SKM-1 (cell line): ENCODE data around the gene TIMM23B.
"Not testable (repeated sequence)": the region's sequence is repeated elsewhere in the genome, so short reads cannot be mapped to it uniquely, and the experiment has no call there.

ENCODE experiments used
- DNase-seq: peaks from one replicate; lab custom pipeline; 2025; ENCODE audit not compliant: unreplicated experiment; lab: John Stamatoyannopoulos, UW

Gene TIMM23B, protein sequence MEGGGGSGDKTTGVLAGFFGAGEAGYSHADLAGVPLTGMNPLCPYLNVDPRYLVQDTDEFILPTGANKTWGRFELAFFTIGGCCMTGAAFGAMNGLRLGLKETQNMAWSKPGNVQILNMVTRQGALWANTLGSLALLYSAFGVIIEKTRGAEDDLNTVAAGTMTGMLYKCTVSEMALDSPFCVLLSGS

GRCh38 chr10:49941447-49942338 is at the start of gene TIMM23B, which contains the start of gene PARG:
Gene TIMM23B, plus strand, starts transcription at chr10:49942053. Its CDS starts 142 bp downstream, at chr10:49942195.
Gene PARG, minus strand, starts transcription at chr10:49942027. Its CDS starts 302 bp downstream, at chr10:49941725.
- peak; percentile 24 for DNase-seq

DNA sequence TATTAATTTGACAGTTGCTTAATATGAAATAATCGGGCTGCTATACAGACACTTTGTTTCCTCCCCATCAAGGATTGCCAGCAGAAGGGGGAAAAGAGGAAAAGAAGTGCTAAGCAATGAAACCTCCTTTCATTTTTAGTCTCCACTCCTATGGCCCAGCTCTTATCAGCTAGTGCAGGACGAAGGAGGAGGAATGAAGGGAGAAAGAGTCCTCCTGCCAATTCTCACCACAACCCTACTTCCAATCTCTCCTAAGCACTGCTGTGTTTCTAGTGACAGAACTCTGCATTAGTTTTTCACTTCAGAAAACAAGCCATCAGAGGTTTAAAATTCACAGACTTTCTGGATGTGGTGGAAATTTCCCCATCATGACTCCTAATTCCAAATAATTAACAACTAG is 41.9 kb upstream of the TIMM23B start:
- DNase-seq, result not testable (repeated sequence)

- DNase-seq, result not testable (repeated sequence)
Observed at GRCh38 chr10:49900406-49900805, 41.4 kb upstream of the TIMM23B start.

DNA sequence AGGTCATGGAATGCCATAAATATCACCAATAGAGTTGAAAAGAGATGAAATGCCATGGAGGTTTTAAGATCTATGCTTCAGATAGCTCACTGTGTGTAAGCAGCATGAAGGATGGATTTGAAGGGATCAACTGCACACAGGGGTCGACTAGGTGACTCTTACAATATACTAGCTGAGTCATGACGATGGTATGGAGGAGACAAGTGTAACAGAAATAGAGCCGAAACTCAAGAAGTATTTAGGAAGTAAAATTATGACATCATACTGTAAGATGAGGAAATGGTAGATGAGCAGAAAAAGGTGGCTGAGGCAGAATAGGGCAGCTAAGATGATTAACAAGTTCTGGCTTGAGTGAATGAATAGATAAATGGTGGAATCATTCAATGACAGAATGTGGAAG is 38.0 kb upstream of the TIMM23B start:
- DNase-seq, result not testable (repeated sequence)

- DNase-seq, result not testable (repeated sequence)
Observed at GRCh38 chr10:49908290-49909080, 33.4 kb upstream of the TIMM23B start.

GRCh38 chr10:49910295-49910694 is 31.6 kb upstream of the TIMM23B start:
- not testable (repeated sequence) for DNase-seq

DNA sequence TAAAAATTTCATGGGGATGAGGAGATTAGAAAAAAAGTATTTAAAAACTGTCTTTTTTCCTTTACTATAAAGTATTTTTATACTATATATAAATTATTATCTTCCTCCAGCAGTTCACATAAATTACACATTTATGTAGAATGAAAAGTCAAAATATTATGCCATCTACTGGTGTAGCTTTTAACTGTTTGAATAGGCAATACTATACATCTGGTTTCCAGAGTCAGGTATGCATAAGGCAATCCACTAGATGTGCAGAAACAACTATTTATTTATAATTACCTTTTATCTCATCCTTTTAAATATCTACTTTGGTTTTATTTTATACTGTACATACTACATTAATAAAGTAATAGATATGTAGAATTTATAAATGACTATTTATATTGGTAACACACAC is 25.4 kb upstream of the TIMM23B start:
- DNase-seq, result not testable (repeated sequence)

DNA sequence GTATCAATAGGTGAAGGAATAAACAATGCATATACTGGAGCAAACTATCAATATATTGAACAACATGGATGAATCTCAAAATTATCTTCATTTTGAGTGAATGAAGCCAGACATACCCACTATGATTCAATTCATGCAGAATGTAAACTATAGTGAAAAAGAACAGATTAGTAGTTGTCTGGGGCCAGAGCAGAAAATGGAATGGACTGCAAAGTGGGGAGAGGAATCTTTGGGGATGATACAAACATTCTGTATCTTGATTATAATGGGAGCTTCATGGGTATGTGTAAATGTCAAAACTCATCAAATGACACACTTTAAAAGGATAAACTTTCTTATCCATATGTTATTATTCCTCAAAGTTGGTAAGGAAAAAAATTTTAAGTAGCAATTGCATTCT is 23.9 kb upstream of the TIMM23B start:
- DNase-seq, result not testable (repeated sequence)

DNA sequence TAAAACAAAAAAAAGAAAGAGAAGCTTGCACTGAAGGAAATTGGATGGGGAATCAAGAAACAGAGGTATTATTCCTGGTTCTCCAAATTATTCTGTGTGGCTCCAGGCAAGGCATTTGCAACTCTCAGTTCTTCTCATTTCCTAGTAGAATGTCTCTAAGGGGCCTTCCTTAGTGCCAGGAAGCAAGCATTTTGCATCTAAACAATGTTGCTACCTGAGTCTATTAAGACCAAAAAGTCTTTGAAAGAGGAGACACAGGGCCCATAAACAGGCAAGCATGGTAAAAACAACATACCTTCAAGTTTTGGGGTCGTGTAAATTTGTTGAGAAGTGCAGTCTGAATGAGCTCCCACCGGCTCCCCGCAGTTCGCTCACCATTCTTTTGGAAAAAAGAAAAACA is 19.8 kb upstream of the TIMM23B start:
- DNase-seq, result not testable (repeated sequence)

DNA sequence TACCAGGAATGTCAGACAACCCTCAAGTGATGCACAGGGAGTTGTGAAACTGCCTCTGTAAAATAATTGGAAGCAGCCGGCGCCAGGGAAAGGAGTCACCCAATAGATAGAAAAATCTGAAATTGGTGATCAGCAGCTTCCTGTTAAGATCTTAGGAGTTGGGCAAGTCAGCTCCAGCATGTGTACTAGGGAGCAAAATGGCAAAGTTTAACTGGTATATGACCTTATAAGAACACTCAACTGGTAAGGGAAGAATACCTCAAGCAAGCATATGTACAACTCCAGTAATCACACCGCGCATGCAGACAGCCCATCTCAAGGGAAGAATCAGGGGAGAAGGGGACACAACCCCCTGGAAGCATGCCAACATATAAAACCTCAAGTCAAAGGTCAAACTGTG is 18.3 kb upstream of the TIMM23B start:
- not testable (repeated sequence) for DNase-seq

GRCh38 chr10:49931276-49931675 is 10.6 kb upstream of the TIMM23B start:
- DNase-seq, result not testable (repeated sequence)

DNA sequence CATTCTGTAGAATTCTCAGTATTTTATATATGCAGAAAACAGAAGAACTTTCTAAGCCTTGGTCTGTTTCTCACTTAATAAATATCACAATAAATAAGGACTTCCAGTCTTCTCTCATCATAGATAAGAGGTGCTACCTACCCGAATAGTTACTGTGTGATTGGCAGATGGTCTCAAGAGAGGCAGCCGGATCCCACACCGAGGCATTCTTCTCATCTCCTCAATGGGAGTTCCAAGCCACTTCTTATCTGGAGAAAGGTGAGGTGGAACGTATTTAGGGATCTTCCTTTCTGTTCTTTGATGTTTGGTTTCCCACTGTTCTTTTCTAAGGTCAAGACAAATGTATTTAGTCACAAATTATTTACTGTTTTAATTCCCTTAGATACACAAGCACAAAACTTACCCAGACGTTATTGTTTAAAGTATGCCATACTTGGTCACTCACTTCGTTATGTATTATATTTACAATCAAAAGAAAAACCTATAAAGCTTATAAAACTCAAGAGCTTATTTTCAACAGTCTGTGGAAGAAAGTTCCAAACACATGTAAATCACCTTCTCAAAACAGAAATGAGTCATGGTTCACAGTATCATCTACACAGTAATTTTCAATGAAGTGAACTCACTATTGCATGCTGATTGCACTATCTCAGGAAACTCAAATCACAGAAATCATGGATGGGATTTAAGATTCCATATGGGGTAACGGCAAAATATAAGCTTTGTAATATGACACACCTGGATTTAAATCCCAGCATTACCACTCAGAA is 9.7 kb upstream of the TIMM23B start:
- DNase-seq, result not testable (repeated sequence)

- DNase-seq, result not testable (repeated sequence)
Observed at GRCh38 chr10:49942339-49942705, 469 bp downstream of the TIMM23B start.

DNA sequence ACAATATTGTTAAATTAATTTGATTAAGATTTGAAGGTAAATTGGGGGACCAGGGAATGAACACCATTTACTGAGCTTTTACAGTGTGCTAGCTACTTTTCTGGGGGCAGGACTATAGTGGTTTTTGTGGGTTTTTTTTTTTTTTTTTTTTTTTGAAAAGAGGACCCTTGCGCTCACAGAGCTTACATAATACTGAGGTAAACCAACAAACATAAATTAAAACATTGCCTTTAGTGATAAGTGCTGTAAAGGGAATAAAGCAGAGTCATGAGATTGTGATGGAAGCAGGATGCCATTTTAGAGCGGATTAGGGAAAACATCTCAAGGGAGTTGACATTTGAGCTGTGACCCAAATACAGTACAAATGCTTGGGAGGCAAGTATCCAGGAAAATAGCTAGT is 1.8 kb downstream of the TIMM23B start:
- not testable (repeated sequence) for DNase-seq

GRCh38 chr10:49948142-49948541 is 6.3 kb downstream of the TIMM23B start:
- not testable (repeated sequence) for DNase-seq

DNA sequence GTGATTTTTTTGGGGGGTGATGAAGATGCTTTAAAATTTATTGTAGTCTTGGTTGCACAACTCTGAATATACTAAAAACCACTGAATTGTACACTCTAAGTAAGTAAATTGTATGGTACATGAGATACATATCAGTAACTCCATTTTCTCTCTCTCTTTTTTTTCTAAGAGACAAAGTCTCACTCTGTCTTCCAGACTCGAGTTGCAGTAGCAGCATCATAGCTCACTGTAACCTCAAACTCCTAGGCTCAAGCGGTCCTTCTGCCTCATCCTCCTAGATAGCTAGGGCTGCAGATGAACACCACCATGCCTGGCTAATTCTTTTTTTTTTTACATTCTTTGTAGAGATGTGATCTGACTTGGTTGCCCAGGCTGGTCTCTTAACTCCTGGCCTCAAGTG is 6.9 kb downstream of the TIMM23B start:
- DNase-seq, result not testable (repeated sequence)

DNA sequence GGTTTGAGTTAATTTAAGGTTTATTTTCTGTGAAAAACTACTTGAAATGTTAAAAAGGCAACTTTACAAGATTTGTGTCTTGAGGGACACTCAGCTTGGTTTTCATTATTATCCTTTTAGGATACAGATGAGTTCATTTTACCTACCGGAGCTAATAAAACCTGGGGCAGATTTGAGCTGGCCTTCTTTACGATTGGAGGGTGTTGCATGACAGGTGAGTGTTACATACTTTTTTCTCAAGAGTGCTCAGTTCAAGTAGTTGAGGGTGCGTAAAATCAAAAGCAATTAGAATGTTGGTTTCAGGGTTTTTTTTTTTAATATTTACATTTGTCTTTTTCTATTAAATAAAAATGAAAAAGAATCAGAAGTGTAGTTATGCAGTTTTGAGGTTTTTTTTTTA is 10.2 kb downstream of the TIMM23B start:
- DNase-seq, result not testable (repeated sequence)

GRCh38 chr10:49953122-49953521 is 11.3 kb downstream of the TIMM23B start:
- DNase-seq, result not testable (repeated sequence)

- not testable (repeated sequence) for DNase-seq
Observed at GRCh38 chr10:49970331-49970857, 28.5 kb downstream of the TIMM23B start.

DNA sequence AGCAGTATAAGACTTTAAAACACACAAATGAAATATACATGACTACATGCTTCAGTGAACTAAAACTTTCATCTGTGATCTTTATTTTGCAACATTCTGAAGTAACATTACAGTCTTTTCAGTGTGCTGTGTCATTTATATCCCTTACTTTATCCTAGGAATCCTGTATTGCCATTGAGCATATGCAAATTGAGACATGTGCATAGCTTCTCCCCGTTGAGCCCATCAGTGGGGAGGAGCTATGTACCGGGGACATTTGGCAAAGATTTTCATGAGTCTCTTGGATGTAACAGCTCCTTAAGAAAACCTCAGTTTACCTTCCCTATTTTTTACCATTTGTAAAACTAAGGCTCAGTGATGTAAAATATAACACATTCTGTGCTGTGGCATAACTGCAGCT is 29.6 kb downstream of the TIMM23B start:
- not testable (repeated sequence) for DNase-seq
